NCI-H1105 (cell line): Measurements from ENCODE around the gene CD248.
A peak's percentile ranks its signal among the peaks of the same experiment; 100 is the strongest.
"Not testable (repeated sequence)": the region's sequence is repeated elsewhere in the genome, so short reads cannot be mapped to it uniquely, and the experiment has no call there.

Source experiments
- DNase-seq: peaks from one replicate; lab custom pipeline; 2025; lab: John Stamatoyannopoulos, UW

CD248 gene

DNA sequence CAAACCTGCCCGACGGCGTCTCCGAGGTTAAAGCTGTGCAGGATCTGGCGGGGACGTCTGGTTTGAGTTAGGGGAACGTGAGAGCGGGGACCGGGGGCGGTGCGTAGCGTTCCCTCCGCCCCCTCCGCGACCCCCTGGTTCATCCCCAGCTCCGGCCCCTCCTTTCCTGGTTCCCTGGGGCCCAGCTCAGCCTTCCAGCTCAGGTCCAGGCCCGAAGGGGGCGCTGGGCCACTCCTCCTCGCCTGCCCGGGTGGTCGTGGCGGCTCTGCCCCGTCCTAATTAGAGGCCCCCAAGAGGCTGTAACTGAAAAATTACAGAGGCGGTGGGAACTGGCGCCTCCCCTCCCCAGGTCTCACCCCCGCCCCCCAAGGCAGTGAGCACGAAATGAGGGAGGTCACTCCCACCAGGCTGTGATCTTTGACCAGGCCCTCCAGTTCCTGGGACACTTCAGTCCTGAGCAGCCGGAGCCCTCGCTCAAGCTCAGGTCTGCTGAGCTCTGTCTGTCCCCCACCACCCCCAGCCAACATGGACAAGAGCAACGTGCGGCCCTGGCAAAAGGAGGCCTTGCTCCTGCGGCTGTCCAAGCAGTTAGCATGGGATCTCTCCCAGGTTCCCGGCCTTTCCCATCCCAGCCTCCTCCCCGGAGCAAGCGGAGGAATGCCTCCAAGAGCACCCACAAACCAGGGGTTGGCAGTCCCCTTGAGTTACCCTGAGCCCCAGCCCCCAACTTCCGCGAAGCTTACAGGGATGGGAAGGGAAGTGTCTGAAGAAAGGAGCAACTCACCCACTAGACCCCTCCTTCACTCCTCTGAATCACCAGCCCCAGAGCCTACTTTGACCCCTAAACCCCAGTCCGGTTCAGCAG is 3.3 kb downstream of the CD248 start:
- no peak for DNase-seq

DNA sequence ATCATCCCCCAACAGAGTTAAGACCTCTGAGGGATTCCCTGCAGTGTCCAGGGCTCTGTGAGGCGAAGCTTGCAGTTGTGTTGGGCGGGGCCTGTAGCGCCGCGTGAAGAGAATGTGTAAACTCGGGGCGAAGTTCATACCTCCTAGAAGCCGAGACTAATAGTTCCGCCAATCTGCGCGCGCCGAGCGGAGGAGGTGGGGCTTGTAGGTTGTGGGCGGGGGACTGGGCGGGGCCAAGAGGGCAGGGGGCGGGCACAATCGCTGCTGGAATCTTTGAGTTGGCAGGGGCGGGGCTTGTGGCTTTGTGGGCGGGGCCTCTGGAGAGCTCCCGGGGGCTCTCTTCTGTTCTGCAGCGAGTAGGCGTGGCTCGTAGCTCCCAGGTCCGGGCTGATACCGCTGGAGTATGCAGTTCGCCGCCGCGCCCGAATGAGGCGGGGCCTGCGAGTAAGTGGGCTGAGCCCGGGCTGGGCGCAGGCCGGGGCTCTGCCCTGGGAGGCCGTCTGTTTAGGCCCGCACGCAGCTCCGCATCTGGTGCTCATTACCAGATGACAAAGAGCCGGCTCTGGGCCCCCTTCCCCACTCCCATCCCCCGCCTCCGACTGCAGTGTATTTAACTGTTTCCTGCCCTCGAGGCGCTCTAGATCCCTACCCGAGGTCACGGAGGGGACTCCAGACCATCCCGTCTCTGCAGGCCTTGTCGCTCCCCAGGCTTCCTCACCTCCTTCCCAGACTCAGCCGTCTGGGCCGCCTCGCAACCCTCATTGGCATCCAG is 4.1 kb downstream of the CD248 start:
- DNase-seq, result peak; percentile 96

DNA sequence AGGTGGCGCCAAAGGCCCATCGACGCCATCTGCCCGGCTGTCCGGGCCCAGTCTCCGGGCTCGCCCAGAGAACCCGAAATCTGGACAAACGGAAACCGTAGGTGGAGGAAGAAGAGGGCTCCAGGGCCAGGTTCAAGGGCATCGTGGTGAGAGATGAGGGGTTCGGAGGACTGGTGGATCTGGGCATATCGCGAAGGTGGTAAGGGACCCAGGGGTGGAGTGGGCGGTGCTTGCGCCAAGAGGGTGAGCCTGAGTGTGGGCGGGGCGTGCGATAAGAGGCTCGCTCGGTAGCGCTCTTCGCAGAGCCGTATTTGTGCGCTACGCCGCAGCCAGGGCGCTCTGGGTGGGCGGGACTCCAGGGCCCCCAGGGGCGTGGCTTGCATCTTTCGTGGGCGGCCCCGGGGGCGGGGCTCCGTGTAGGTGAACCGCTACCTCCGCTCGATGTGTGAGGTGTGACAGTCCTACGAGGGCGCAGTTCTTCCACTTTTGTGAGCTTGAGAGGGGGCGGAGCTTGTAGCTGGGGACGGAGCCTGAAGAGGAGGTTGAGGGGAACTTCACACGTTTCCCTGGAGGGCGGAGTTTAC is 4.8 kb downstream of the CD248 start:
- peak; percentile 97 for DNase-seq

DNA sequence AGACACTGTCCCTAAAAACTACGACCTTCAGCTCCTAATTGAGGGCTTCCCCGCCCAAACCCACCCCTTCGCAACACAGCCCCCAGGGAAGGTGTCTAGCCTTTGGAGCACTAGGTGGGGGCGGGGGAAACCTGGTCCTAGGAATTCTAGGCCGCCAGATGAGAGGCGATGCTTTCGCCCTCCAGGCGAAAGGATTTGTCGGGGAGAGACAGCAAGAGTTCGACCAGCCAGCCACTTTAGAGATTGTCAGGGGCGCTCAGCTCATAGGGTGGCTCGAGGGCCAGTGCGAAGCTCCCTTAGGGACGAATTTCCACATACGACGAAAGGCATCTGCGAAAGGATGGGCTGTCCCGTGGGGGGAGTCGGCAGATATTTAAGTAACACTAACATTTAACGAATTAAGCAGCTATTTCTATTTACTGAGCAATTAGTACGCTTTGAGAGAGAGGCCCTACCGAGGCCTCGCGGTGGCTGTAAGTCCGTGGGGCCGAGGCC is 5.3 kb downstream of the CD248 start:
- no peak for DNase-seq

DNA sequence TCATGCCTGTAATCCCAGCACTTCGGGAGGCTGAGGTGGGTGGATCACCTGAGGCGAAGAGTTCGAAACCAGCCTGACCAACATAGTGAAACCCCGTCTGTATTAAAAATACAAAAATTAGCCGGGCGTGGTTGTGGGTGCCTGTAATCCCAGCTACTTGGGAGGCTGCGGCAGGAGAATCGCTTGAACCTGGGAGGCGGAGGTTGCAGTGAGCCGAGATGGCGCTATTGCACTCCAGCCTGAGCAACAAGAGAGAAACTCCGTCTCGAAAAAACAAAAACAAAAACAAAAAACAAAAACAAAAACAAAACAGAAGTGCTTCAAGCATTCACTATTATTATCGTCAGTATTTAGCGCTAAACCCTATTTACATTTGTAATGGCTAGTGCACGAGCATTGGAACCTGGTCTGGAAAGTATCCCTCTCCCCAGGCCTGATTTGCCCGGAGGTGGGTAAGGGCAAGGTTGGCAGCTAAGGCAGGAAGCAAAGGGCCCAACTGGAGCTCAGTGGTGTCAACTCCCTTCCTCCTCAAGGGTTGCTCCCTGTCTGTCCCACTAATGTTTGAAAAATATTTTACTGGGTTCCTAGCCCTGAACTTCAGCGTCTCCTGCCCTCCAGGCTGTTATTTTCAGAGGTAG is 5.9 kb downstream of the CD248 start:
- not testable (repeated sequence) for DNase-seq

DNA sequence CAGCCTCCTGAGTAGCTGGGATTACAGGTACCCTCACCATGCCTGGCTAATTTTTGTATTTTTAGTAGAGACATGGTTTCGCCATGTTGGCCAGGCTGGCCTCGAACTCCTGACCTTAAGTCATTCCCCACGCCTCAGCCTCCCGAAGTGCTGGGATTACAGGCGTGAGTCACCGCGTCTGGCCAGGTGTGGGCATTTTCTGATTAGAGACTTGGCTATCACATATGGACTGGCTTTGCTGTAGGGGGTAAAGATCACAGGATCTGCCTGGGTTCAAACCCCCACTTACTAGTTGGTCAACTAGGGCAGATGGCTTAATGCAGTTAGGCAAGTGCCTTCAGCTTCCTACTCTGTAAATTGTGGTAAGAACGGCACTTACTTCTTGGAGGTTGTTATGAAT is 6.5 kb downstream of the CD248 start:
- DNase-seq, result no peak

DNA sequence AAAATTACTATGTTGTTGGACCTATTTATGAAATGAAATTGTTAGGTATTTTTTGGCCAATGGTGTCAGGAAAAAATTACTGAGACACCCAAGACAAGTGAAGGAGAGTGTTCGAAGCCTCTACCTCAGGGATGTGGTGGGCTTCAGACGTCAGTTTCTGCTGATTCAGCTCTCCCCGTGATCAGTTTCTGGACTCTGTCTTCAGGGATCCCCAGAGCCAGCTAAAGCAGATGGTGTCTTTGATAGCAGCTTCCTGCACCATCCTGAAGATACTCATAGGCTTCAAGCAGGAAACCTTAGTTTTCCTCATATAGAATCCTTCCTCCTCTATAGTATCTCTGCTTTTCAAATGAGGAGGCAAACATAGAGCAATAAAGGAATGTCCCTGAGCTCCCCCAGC is 7.4 kb downstream of the CD248 start:
- DNase-seq, result no peak

DNA sequence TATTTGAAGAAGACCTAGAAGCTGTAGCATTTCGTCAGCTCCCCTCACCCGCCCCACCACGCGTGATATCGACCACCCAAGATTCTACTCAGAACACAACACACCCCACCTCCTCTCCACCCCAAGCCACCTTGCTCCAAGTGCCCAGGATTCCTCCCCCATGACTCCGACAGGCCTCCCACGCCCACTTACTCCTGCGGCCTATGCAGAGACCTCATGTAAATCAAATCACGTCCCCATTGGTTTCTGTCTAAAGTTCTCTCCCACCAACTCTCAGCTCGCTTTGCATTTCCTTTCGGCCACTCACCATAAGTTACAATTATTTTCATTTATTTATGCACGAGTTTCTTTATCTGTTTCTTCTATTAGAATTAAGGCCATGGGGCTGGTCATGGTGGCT is 14.2 kb downstream of the CD248 start:
- DNase-seq, result no peak

DNA sequence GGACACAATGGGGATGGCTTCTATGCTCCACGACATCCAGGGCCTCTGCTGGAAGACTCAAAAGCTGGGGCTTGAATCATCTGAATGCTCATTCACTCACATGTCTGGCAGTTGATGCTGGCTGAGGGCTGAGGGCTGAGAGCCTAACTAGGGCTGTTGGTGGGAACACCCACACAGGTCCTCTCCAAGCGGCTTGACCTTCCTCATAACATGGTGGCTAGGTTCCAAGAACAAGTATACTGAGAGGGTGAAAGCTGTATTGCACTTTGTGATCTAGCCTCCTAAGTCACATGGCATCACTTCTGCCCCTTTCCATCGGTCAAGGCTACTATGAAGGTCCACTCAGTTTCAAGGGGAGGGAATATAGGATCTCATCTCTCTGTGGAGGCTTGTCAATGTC is 17.7 kb downstream of the CD248 start:
- DNase-seq, result no peak

DNA sequence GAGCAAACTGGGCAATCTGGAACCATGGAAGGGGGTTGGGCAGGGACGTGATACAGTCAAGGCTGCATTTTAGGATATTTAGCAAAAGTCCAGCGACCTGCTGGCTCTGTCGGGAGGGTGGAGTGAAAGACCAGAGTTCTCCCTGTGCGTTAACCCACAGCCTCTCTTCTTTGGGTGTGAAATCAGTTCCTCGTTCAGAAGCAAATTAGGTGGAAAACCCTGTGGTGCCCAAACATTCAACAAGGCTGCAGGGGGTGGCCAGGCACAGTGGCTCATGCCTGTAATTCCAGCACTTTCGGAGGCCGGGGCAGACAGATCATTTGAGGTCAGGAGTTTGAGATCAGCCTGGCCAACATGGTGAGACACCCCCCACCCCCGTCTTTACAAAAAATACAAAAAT is 19.2 kb downstream of the CD248 start:
- no peak for DNase-seq

DNA sequence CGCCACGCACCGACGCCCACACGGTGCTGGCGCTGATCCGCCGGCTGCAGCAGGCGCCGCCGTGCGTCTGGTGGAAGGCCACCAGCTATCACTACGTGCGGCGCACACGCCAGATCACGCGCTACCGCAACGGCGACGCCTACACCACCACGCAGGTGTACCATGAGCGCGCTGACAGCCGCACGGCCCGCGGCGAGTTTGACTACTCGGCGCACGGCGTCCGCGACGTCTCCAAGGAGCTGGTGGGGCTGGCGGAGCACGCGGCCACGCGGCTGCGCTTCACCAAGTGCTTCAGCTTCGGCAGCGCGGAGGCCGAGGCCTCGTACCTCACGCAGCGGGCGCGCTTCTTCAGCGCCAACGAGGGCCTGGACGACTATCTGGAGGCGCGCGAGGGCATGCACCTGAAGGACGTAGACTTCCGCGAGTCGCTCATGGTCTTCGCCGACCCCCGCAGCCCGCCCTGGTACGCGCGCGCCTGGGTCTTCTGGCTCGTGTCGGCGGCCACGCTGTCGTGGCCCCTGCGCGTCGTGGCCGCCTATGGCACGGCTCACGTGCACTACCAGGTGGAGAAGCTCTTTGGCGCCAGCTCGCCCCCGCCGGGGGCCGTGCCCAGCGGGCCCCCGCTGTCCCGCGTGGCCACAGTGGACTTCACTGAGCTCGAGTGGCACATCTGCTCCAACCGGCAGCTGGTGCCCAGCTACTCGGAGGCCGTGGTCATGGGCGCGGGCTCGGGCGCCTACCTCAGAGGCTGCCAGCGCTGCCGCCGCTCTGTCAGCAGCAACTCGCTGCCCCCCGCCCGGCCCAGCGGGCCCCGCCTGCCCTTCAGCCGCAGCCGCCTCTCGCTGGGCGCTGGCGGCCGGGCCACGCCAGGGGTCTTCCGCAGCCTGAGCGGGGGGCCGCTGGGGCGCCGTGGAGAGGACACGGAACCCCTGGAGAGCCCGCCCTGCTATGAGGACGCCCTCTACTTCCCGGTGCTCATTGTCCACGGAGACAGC is 21.9 kb downstream of the CD248 start:
- DNase-seq, result no peak

DNA sequence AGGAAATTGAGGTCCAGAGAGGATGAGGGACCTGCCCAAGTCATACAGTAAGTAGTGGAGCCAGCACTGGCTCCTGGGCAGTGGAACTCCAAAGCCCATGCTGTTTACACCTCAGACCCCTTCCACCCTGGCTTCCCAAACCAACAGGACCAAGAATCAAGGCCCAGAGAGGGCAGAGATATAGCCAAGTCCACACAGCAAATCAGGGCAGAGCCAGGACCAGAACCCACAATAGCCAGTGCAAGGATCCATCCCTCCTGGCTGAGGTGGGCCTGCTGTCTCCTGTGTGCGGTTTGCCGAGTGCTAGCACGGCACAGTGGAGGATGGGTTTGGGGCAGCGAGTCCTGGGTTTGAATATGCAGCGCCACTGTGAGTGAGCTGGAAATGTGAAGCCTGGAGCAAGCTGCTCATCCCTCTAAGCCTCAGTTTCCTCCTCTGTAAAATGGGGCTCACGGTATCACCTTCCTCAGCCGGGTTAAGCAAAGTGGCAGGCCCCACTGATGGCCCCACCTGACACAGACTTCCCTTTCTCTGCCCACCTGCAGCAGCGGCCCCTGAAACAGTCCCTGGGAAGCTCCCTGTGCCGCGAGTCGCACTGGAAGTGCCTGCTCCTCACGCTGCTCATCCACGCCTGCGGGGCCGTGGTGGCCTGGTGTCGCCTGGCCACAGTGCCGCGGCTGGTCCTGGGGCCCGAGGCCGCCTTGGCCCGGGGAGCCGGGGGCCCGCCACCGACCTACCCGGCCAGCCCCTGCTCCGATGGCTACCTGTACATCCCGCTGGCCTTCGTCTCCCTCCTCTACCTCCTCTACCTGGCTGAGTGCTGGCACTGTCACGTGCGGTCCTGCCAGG is 22.8 kb downstream of the CD248 start:
- DNase-seq, result no peak

DNA sequence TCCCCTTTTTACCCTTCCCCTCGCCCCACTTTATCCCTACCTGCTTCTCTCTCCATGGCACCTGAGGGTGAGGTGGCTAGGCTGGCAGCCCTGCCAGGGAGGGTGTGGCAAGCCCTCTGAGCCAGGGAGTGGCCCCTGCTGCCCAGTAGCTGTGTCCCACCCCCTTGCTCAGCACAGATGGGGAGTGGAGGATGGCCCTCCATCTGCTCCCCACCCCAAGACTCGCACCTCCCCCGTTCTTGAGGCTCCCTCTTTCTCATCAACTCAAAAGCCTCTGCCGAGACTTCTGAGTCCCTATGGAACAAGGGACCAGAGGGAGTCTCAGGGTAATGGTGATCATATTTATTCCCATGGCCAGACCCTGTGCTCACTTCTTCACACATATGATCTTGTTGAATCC is 23.5 kb downstream of the CD248 start:
- no peak for DNase-seq

DNA sequence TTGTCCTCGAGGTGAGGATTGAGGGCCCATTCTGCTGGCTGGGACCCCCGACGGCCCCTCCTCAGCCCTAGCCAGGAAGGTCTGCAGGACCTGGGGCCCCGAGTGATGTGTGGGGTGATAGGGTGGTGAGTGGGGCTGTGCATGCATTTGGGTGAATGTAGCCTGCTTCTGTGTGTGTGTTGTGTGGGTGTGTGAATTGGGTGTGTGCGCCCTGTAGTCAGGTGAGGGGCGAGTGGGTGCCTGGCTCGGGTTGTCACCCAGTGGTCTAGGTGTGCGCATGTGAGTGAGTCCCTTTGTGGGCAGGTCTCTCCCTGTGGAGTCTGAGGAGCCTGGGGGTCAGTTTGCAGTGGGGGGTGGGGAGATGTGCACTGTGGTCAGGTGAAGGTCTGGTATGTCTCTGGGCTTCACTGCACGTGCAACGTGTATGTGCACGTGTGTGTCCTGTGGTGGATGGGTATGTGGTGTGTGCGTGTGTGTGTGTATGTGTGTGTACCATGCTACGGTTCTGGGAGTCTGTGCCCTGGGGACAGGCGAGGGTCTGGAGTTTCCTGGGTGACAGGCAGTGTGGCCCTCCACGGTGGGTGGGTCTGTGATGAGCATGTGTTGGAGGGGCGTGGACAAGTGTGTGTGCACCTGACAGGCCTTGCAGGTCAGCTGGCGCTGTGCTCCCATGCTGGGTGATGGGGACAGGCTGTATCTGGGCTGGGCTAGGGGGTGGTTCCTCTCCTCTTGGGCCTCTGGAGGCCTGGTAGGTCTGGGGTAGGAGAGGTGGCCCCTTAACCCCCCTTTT is 24.1 kb downstream of the CD248 start:
- no peak for DNase-seq

DNA sequence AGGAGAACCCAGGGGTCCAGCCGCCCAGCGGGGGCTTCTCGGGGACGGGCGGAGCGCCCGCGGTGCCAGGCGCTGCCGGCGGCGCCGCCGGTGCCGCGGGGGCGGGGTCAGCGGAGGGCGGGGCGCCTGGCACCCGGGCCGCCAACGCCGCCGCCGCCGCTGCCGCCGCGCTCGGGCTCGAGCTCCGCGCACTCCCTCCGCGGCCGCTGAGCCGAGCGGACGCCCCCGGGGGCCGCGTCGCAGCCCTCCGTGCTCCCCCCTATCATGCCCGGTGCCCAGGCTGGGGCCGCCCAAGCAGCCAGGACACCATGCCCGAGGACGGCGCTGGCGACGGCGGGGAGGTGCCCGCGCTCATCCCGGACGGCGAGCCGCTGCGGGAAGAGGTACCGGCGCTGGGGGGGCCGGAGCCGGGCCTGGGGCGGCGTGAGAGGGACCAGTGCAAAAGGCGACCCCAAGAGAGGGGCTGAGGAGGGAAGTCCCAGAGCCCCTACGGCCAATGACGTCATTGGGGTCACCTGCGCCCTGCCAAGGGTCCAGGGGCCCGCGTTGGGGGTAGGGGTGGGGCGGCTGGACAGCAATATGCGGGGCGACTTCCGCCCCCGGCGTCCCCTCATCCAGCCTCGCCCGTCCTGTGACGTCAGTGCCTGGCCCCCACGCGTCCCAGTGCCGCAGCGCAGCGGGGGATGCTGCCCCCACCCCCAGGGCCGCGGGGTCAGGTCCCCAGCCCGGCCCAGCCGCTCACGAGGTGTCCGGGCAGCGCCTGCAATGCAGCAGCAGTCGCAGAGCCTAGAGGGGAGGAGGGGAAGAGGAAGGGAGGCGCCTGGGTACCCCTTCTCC is 24.9 kb downstream of the CD248 start, which contains the start of gene TMEM151A:
Gene TMEM151A, plus strand, starts transcription at position 189 of the 837 bp plus-strand sequence. Its CDS starts 120 bp downstream, at position 309.
- peak; percentile 21 for DNase-seq

DNA sequence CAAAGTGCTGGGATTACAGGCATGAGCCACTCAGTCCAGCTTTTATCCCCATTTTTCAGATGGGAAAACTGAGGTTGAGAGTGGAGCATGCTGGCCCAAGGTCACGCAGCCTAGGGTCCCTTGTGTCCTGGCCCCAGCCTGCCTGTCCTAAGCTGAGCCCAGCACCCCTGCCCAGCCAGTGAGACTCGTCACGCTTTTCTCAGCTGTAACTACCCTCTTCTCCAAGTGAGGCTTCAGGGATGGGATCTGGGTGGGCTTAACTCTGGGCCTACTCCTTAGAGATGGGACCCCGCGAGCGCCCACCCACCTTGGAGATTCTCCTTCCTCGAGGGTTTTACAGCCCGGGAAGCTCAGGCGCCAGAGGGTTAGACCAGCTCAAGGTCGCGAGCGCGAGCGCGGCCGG is 25.5 kb downstream of the CD248 start:
- no peak for DNase-seq

DNA sequence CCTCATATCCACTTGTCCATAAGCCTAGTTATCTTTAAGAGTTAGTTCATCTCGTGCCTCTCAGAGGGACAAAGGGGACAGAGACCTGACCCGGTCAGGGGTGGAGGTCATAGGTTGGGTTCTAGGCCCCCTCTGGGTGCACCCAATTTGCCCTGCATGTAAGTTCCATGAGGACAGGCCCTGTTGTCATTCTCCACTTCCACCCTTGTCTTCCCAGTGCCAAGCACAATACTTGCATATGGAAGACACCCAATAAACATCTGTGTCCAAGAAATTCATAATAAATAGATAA is 26.6 kb downstream of the CD248 start:
- DNase-seq, result no peak

DNA sequence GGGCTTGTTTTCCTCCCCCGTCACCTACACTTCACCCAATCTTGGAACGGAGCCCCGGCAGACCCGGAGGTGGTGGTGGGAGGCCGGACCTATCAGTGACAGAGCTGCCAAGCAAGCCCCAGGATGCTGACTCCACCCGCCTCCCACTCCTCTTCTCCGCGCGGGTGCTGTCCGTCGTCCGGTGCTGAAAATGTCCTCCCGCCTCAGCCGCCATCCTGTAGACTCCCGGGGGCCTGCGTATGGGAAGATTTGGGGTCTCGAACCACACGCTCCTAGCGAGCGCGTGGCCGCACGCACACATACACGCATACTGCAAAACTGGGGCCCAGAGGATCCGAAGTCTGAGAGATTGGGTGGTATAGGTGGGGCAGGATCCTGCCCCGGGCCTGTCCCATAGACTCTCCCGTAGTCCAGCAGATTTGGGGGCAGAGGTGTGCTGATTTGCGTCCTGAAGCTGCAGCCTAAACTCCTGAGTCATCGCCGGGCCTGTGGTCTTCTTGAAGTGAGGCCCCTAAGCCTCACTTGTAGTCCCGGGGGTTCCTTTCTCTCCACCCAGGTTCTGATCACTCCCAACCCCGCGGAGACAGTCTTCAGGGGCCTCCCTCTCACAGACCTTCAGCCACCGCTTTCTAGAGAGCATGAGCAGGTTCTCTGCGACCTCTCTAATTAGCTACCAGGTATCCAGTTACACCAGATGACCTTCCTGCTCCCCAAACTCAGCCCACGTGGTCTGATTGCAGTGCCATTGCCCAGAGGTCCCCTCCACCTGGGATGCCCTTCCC is 27.1 kb downstream of the CD248 start:
- peak; percentile 67 for DNase-seq
